HG02870 (cell line): Measurements from ENCODE around the gene APOL2.
"Not testable (repeated sequence)": the region's sequence is repeated elsewhere in the genome, so short reads cannot be mapped to it uniquely, and the experiment has no call there.

ENCODE experiments used
- ATAC-seq: cut with Tn5 transposase; IDR thresholded peaks from one replicate; pipeline ENCODE4 v1.9.1; 2021; ENCODE audit warnings: mild to moderate bottlenecking, moderate library complexity; ENCODE audit not compliant: unreplicated experiment

APOL2 gene

GRCh38 chr22:36263886-36264664 lies 24.7 kb upstream of the APOL2 start:
- not testable (repeated sequence) for ATAC-seq

DNA sequence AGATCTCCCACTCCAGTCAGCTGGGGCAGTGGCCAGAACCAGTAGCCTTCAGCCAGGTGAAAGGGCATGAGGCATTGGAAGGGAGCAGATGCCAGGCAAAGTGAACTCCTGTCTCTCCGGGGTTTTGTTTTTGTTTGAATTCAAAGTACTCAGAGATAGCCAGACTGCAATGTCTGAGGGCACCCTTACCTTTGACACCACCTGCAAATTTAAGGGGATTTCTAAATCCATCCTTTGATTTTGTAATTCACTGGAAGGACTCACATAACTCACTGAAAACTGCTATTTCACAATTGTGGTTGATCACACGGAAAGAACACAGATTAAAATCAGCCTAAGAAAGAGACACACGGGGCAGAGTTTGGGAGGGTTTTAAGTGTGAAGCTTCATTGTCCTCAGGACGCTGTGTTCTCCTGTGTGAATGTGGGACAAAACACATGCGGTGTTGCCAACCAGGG lies 23.9 kb upstream of the APOL2 start:
- ATAC-seq = not testable (repeated sequence)

DNA sequence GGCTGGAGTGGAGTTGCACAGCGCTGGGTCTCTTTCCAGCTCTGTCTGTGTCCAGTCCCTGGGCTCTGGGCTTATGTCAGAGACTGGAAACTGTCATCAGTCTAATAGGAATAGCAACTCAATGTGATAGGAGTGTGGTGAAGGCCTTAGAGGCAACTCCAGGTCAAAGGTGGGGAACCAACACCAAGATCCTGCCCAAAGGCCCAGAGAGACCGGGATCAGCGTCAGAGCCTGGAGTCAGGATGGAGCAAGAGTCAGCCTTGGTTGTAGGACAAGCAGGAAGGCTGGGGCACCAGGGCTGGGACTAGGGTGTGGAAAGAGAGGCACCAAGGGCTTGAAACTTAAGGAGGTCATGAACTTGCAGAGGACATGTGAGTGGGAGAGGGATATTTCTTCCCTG lies 23.0 kb upstream of the APOL2 start:
- not testable (repeated sequence) for ATAC-seq

GRCh38 chr22:36261675-36262074 lies 22.3 kb upstream of the APOL2 start:
- not testable (repeated sequence) for ATAC-seq

GRCh38 chr22:36259615-36260300 lies 20.4 kb upstream of the APOL2 start:
- no peak for ATAC-seq

GRCh38 chr22:36258701-36259614 lies 19.6 kb upstream of the APOL2 start:
- ATAC-seq = no peak

DNA sequence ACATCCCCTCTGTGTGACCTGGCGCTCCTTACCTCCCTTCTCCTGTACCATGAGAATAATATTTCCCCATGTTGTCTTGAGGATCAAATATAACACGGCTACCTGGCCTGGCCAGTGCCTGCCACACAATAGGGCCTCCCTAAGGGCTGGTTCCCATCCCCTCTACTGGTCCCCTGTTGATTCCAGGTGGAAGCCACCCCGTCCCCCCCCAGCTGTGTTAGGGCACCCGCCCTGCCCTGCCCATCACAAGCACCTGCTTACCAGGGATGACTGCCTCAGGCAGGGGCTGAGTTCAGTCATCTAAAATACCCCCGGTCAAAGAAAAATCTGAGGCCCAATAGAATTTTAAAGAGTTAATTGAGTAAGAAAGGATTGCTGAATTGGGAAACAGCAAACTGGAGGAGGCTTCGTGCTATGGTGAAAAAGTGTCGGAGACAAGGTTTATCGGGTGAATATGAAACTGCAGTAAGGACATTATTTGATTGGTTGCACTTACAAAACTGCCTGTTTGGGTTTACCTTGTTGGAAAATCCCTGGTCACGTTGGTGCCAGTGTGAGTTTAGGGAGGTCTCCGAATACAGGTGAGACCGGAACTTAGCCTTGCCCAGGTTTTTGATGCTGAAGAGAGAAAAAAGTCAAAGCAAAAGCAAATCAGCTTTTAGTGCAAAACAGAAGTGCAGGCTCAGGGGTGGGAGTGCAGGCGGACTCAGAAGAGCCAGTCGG lies 18.8 kb upstream of the APOL2 start:
- ATAC-seq = no peak

DNA sequence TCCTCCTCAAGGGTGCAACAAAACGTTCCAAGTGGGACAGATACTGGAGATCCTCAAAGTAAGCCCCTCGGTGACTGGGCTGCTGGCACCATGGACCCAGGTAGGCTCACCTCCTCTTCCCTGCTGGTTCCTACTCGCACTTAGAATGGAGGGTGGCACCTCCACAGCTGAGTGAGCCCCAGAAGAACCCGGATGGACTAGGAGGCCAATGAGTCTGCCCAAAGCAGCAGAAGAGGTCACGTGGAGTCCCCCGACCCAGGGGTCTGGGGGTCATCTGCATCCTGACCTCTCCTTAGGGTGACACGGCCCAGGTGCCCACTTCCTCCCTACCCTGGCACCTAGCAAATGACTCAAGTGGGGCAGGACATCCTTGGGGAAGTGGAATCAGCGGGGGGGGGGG lies 18.0 kb upstream of the APOL2 start:
- no peak for ATAC-seq

DNA sequence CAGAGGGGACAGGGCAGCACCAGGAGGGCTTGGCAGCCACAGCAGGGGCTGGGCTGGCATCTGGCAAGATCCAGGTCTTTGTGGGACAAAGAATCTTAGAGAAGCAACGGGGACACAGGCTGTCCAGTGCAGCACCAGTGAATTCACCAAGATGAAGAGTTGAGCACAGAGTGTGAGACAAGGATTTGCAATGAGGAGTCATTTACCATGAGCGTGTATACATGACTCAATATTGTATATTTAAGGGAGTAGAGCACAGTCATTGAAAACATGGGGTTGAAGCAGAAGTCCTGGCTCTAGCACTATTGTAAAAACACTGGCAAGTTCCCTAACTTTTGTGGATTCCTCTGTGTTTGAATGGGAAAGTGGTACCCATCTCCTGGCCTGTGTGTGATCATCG lies 17.2 kb upstream of the APOL2 start:
- no peak for ATAC-seq

GRCh38 chr22:36255572-36255971 lies 16.2 kb upstream of the APOL2 start:
- not testable (repeated sequence) for ATAC-seq

DNA sequence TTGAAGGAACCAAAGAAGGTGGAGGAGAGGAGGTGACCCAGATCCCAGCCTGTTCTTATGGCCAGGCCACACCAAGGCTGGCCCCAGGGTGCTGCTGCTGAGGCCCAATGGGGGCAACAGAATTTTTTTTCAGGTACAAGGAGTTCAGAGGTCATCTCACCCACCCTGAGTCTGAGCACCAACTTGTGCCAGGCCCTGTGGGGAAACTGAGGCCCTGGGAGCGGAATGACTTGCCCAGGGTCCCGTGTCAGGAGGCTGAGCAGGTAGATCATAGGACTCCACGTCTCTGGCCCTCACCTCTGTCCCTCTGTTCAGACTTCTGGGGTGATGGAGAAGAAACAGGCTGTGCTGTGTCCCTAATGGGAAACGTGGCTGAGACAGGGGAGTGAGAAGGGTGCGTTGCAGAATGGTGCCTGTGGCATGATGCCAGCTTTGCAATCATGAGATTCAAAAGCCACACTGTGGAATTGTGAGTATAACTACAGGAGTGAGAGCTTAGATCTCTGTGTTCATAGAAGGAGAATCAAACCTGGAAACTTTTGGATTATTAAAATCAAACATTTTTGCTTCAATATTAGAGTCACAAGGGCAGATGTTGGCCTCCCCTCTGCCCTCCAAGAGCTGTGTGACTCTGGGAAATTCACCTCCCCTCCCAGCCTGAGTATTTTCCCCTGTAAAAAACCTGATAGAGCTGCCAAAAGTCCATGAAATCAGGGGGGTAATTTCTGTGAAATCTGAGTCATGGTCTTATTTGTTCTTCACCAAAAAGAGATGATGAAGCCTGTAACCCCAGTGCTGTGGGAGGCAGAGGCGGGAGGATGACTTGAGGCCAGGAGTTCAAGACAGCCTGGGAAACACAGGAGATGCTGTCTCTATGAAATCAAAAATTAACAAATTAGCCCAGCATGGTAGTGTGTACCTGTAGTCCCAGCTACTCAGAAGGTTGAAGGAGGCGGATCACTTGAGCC lies 14.5 kb upstream of the APOL2 start:
- ATAC-seq = no peak

GRCh38 chr22:36252754-36253522 lies 13.6 kb upstream of the APOL2 start, which contains the start of gene APOL1:
Gene APOL1, plus strand, starts transcription at chr22:36253133. Its CDS starts 1,823 bp downstream, at chr22:36254956.
- ATAC-seq = no peak

- ATAC-seq = not testable (repeated sequence)
Observed at GRCh38 chr22:36251979-36252608, 12.8 kb upstream of the APOL2 start.

DNA sequence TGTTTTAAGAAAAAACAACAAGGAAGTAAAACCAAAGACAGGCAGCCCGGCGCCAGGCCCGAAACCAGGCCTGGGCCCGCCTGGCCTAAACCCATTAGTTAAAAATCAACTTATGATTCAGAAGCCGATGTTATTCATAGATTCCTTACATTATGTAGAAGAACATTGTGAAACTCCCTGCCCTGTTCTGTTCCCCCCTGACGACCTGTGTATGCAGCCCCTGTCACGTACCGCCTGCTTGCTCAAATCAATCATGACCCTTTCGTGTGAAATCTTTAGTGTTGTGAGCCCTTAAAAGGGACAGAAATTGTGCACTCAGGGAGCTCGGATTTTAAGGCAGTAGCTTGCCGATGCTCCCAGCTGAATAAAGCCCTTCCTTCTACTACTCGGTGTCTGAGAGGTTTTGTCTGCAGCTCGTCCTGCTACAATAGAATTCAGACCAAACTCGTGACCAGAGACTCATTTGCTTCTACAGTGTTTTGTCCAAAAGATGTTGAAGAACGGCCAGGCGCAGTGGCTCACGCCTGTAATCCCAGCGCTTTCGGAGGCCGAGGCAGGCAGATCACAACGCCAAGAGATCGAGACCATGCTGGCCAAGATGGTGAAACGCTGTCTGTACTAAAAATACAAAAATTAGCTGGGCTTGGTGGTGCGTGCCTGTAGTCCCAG lies 11.1 kb upstream of the APOL2 start:
- not testable (repeated sequence) for ATAC-seq

DNA sequence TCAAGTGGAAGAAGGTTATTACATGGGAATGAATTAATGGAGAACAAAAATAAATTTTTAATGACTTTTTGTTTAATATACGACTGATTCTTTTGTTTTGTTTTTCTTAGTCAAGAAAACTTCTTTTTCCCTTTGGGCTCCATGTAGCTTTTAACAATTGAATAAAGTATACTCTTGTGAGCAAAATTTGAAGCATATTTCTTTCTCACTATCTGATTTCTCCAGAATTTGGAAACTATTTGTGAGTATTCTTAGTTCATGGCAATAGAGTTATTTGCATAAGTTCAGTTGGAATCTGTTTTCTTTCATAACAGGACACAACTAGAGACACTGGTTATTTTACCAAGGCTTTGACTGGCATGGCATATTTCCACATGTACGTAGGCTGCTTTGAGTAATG lies 9.8 kb upstream of the APOL2 start:
- no peak for ATAC-seq

GRCh38 chr22:36247955-36248354 lies 8.6 kb upstream of the APOL2 start:
- ATAC-seq = no peak

GRCh38 chr22:36246718-36247117 lies 7.4 kb upstream of the APOL2 start:
- no peak for ATAC-seq
